Heart right ventricle (tissue), 16 donors: ENCODE results near the gene CHID1. TPM values are rescaled to one million over a fixed set of nuclear protein-coding genes. Genes with fewer than 3 reads are reported as not detected.

ENCODE experiments used
- ATAC-seq, 8 donors: fragments of 200-7000 bp; cut with Tn5 transposase; one replicate each; pipeline ENCODE4 v1.9.1; 2020; ENCODE audit warnings: mild to moderate bottlenecking in 8 of 8, moderate library complexity in 8 of 8, moderate number of reproducible peaks in 1 of 8
- DNase-seq, 2 donors: peaks; one replicate each; pipeline ENCODE4 v3.0.0-alpha.2; 2020
- H3K27ac ChIP-seq, 10 donors: fragments of 200-600 bp; sonication (generic) in 2 of 10; one replicate each; pipeline versions ENCODE4 v1.5.0 to v1.8.0; 2020 to 2022; ENCODE audit warnings: mild to moderate bottlenecking in 3 of 10
- H3K27me3 ChIP-seq, 7 donors: fragments of 200-600 bp; one replicate each; pipeline ENCODE4 v1.8.0; 2021 to 2022; ENCODE audit warnings: mild to moderate bottlenecking in 2 of 7
- H3K36me3 ChIP-seq, 9 donors: fragments of 200-600 bp; sonication (generic) in 1 of 9; one replicate each; pipeline versions ENCODE4 v1.5.0 to v1.8.0; 2020 to 2022; ENCODE audit warnings: mild to moderate bottlenecking in 2 of 9
- H3K4me1 ChIP-seq, 9 donors: fragments of 200-600 bp; sonication (generic) in 1 of 9; one replicate each; pipeline versions ENCODE4 v1.5.0 to v1.8.0; 2020 to 2022; ENCODE audit warnings: mild to moderate bottlenecking in 4 of 9
- H3K4me3 ChIP-seq, 10 donors: fragments of 200-600 bp; sonication (generic) in 2 of 10; one replicate each; pipeline versions ENCODE4 v1.5.0 to v1.8.0; 2020 to 2022; ENCODE audit warnings: mild to moderate bottlenecking in 7 of 10, moderate library complexity in 2 of 10
- H3K9me3 ChIP-seq, 11 donors: fragments of 200-600 bp in 10 of 11; sonication (generic) in 2 of 11; one replicate each; pipeline versions ENCODE4 v1.5.0 to v1.8.0; 2013 to 2022; ENCODE audit warnings: mild to moderate bottlenecking in 2 of 11, control low read depth in 1 of 11, moderate library complexity in 1 of 11
- CTCF ChIP-seq, 9 donors: fragments of 200-600 bp; sonication (generic) in 2 of 9; IDR thresholded peaks; one replicate each; pipeline versions ENCODE4 v1.5.0 to v1.8.0; 2021 to 2022; ENCODE audit warnings: antibody characterized with exemption in 9 of 9, mild to moderate bottlenecking in 5 of 9, moderate library complexity in 1 of 9
- WGBS, 2 donors: extraction: QIAGEN DNeasy Blood & Tissue Kit; methylation state at CpG; one replicate each; pipeline ENCODE4 v1.1.7; 2013; ENCODE audit warnings: inconsistent platforms in 1 of 2; 5-methylcytosine and 5-hydroxymethylcytosine counted together
- intact Hi-C, 10 donors: fragments of 100-400 bp; cut with DNase I; formaldehyde crosslinking; loops; one replicate each; pipeline versions ENCODE4 v1.11.1 to v1.14.2; 2022
- polyA plus RNA-seq, 2 donors: library from polyadenylated mRNA; stranded (reverse); fragments of 200-250 nt; gene quantifications; one replicate each; pipeline ENCODE4 v1.2.3, GENCODE V29; 2013
- total RNA-seq, 10 donors: library from RNA; stranded (reverse); fragmentation: NEBNext Ultra II Directional in 3 of 10; extraction: Animal tissue kit (Norgen Biotek cat#: 25700) in 3 of 10; gene quantifications; one replicate each; pipeline versions ENCODE4 v1.2.1 to v1.2.4, GENCODE V29; 2021 to 2023
- donor health status: Arrhythmogenic right ventricular cardiomyopathy.
- donor health status: ischemic (EF 13 %, LVEDD 7.1; RV severe dilation, severe dysfunction).
- donor health status: healthy with polysubstance abuse.
- donor health status: DM: no; HTN: yes; CAD: no.
- donor health status: DM: no; HTN: no; CAD: no.
- donor health status: ischemic (EF 25% LVEDD 6.9; RV normal size, moderate dysfunction).
- donor health status: ischemic (EF 25% LVEDD 5.7; RV mildly dilated, moderate dysfunction).
- donor health status: healthy.
- donor health status: DM: yes; HTN: yes; CAD: no.
- donor health status: Ischemic cardiomyopathy.
- donor health status: ischemic (EF 35%, LVEDD 5.7; RV mildly dilated, moderate dysfunction).
- donor health status: nonischemic (EF 11% LVEDD 7.7; RV severe dilation, severe dysfunction).
- donor health status: DM: yes; HTN: yes; CAD: no.
- donor health status: PGD.
- donor health status: ischemic (EF 29% LVEDD 5.4; RV normal size, mild dysfunction).
- donor health status: nonischemic (EF 23%, LVEDD 6.1; RV moderate dilation, normal function).

The CHID1 gene
- total and polyA plus RNA-seq, 12 donors: 40.1 to 75.2 (median 57.5) TPM

- WGBS, 2 donors: 46% methylated on average over 17 of the region's 17 CpGs
- intact Hi-C loops: no loop called here
- Histone ChIP-seq H3K4me1 (peaks cover 22 to 88% (median 75%) of the 10 kb centered on the region in 9 donors), H3K4me3 (no peak overlapping the region), H3K36me3 (peaks cover 0 to 56% (median 44%) of the 10 kb centered on the region in 9 donors), H3K27ac (peak overlapping the region in 3 of 10 donors; percentile 0 to 44 (median 37)), H3K9me3 (no peaks in the 10 kb centered on the region), H3K27me3 (no peaks in the 10 kb centered on the region)
- ATAC-seq: no peak
- TF ChIP-seq CTCF (IDR thresholded peaks at IDR 0.05): peak in 5 of 9 donors; percentile 17 to 24 (median 22)
- no peak for DNase-seq
These were observed 72.0 kb downstream of the CHID1 start for GRCh38 chr11:838441-839279.

GRCh38 chr11:837990-838307 is 72.7 kb downstream of the CHID1 start:
- no peak for TF ChIP-seq CTCF (IDR thresholded peaks at IDR 0.05)

GRCh38 chr11:837189-837989 is 73.2 kb downstream of the CHID1 start:
- intact Hi-C loops: no loop called here

More at GRCh38 chr11:837990-838307, 72.7 kb downstream of the CHID1 start:
- Histone ChIP-seq H3K4me3 (no peak overlapping the region), H3K27me3 (no peaks in the 10 kb centered on the region), H3K27ac (peak overlapping the region in 5 of 10 donors; percentile 9 to 96 (median 44)), H3K4me1 (peaks cover 23 to 86% (median 74%) of the 10 kb centered on the region in 9 donors), H3K36me3 (peaks cover 0 to 56% (median 44%) of the 10 kb centered on the region in 9 donors), H3K9me3 (no peaks in the 10 kb centered on the region)
- 70 to 74% methylated on average over 8 of the region's 8 CpGs for WGBS, 2 donors
- ATAC-seq (no peak), DNase-seq (no peak)
- intact Hi-C loops: no loop called here

More at GRCh38 chr11:837189-837989, 73.2 kb downstream of the CHID1 start:
- DNase-seq: no peak
- peaks cover 0 to 56% (median 44%) of the 10 kb centered on the region in 9 donors for H3K36me3 ChIP-seq
- no peak overlapping the region for H3K4me3 ChIP-seq
- H3K27me3 ChIP-seq: peaks cover 0 to 1% (median 0%) of the 10 kb centered on the region in 7 donors
- H3K4me1 ChIP-seq: peaks cover 23 to 89% (median 76%) of the 10 kb centered on the region in 9 donors
- H3K27ac ChIP-seq: peak overlapping the region in 6 of 10 donors; percentile 23 to 99 (median 70)
- ATAC-seq: no peak
- WGBS, 2 donors: 85 to 87% methylated on average over 22 of the region's 22 CpGs
- no peaks in the 10 kb centered on the region for H3K9me3 ChIP-seq
- TF ChIP-seq CTCF (IDR thresholded peaks at IDR 0.05): no peak
